PFSK-1 (cell line): ENCODE measurements around the gene CYP2W1.

Experiments used
- FOXP2 ChIP-seq: optimal IDR thresholded peaks from 2 replicates; pipeline ENCODE3; 2011; ENCODE audit warnings: borderline replicate concordance, control low read depth, inconsistent platforms; ENCODE audit not compliant: insufficient read depth; ENCODE audit errors: extremely low read length, extremely low read depth
- POLR2AphosphoS5 ChIP-seq: IDR thresholded peaks from 2 replicates; pipeline ENCODE4 v1.6.1; 2012; ENCODE audit warnings: low read depth, mild to moderate bottlenecking, control low read depth, low read length, moderate library complexity
- SIN3A ChIP-seq: IDR thresholded peaks from 2 replicates; pipeline ENCODE4 v1.6.1; 2012; ENCODE audit warnings: mild to moderate bottlenecking, low read length, moderate library complexity, borderline replicate concordance; ENCODE audit not compliant: insufficient read depth
- TAF1 ChIP-seq: IDR thresholded peaks from 2 replicates; pipeline ENCODE4 v1.6.1; 2012; ENCODE audit warnings: low read length, control low read depth, borderline replicate concordance; ENCODE audit not compliant: insufficient read depth

GRCh38 chr7:959271-959670 lies 23.7 kb upstream of the CYP2W1 start:
- TF ChIP-seq POLR2AphosphoS5 (no peak), SIN3A (no peak), TAF1 (no peak), FOXP2 (no peak)
